A549 (cell line): ENCODE measurements around the gene SHC1. TPM values are rescaled to one million over a fixed set of nuclear protein-coding genes. Genes with fewer than 3 reads are reported as not detected.
A peak's percentile ranks its signal among the peaks of the same experiment; 100 is the strongest.

Source experiments
- ATAC-seq, 2 experiments: fragments of 200-7000 bp in 1 of 2; fragments of >200 bp in 1 of 2; cut with Nextera tagmentation in 1 of 2; cut with Tn5 transposase in 1 of 2; 3 replicates each; pipeline versions ENCODE4 v1.8.0 to v1.9.1; 2018 to 2020; ENCODE audit warnings: mild to moderate bottlenecking in 1 of 2, moderate library complexity in 1 of 2
- CTCF ChIA-PET: fragments of 300-600 bp; sonication (Branson Sonifier 250); formaldehyde crosslinking; extraction: SDS; loops from one replicate; lab custom pipeline; 2021; ENCODE audit warnings: antibody characterized with exemption, inconsistent platforms; lab: Yijun Ruan, JAX
- POLR2A ChIA-PET: fragments of 350-600 bp; formaldehyde crosslinking; extraction: SDS; loops from one replicate; lab custom pipeline; 2021; ENCODE audit warnings: antibody characterized with exemption, inconsistent platforms; lab: Yijun Ruan, JAX
- DNase-seq, 2 experiments: peaks; one replicate each; pipeline versions ENCODE4 v3.0.0 to v3.0.0-alpha.2; 2011 to 2016; ENCODE audit warnings: low read depth in 1 of 2, low spot score in 1 of 2
- FAIRE-seq: peaks from 2 replicates; lab custom pipeline; 2011; peaks lifted over from hg19 to GRCh38; lab: Jason Lieb, UNC
- H3K27ac ChIP-seq, 2 experiments: fragments of >200 bp; sonication (Bioruptor Twin); formaldehyde crosslinking; 3 replicates each; pipeline ENCODE4 v1.5.1; 2016 to 2017
- H3K4me1 ChIP-seq: fragments of >200 bp; sonication (Bioruptor Twin); formaldehyde crosslinking; 3 replicates; pipeline ENCODE4 v1.6.1; 2016
- H3K4me2 ChIP-seq: fragments of >200 bp; sonication (Bioruptor Twin); formaldehyde crosslinking; 3 replicates; pipeline ENCODE4 v1.6.1; 2016
- H3K4me3 ChIP-seq: fragments of >200 bp; sonication (Bioruptor Twin); formaldehyde crosslinking; 3 replicates; pipeline ENCODE4 v1.5.1; 2016
- H3K9me3 ChIP-seq: fragments of >200 bp; sonication (Bioruptor Twin); formaldehyde crosslinking; 3 replicates; pipeline ENCODE4 v1.6.1; 2016
- BHLHE40 ChIP-seq: IDR thresholded peaks from 2 replicates; pipeline ENCODE4 v1.6.1; 2012; ENCODE audit warnings: low read depth, low read length, inconsistent platforms
- ESRRA ChIP-seq: fragments of 150-350 bp; IDR thresholded peaks from 2 replicates; pipeline ENCODE4 v1.6.1; 2014; ENCODE audit warnings: mild to moderate bottlenecking, low read length, borderline replicate concordance
- NFE2L2 ChIP-seq: fragments of 150-350 bp; conservative IDR thresholded peaks from 2 replicates; pipeline ENCODE4 v1.6.1; 2014; ENCODE audit warnings: low read length
- NPAS2 ChIP-seq: fragments of 250-450 bp; sonication (Bioruptor Pico); IDR thresholded peaks from 2 replicates; pipeline ENCODE4 v1.8.0; 2022; ENCODE audit warnings: mild to moderate bottlenecking, moderate library complexity, borderline replicate concordance
- PHF8 ChIP-seq: fragments of 200-600 bp; sonication (generic); IDR thresholded peaks from 2 replicates; pipeline ENCODE4 v1.6.1; 2016; ENCODE audit warnings: low read depth, mild to moderate bottlenecking, antibody characterized with exemption, moderate library complexity, borderline replicate concordance
- RAD21 ChIP-seq, 2 experiments: fragments of >200 bp in 1 of 2; sonication (Bioruptor Twin) in 1 of 2; formaldehyde crosslinking in 1 of 2; IDR thresholded peaks in 1 of 2; conservative IDR thresholded peaks in 1 of 2; 2 replicates in 1 of 2; 3 replicates in 1 of 2; pipeline ENCODE4 v1.6.1; 2012 to 2018; ENCODE audit warnings: inconsistent platforms in 1 of 2
- RARB ChIP-seq: fragments of 250-450 bp; sonication (Bioruptor Pico); IDR thresholded peaks from 2 replicates; pipeline ENCODE4 v1.8.0; 2021; ENCODE audit warnings: mild to moderate bottlenecking, moderate library complexity
- ZFP36 ChIP-seq: fragments of 450-650 bp; IDR thresholded peaks from 2 replicates; pipeline ENCODE4 v1.6.1; 2014; ENCODE audit warnings: borderline replicate concordance; ENCODE audit not compliant: partially characterized antibody
- WGBS: methylation state at CpG from one replicate; pipeline ENCODE4 v1.1.6; 2017; ENCODE audit errors: missing lambda C conversion rate; 5-methylcytosine and 5-hydroxymethylcytosine counted together
- polyA plus RNA-seq, 4 experiments: library from polyadenylated mRNA; depleted of rRNA in 3 of 4; stranded (reverse); fragments of >200 nt; fragmentation: RNase III in 1 of 4; extraction: RNeasy Plus Mini Kit Qiagen cat#74134 plus additional on column Dnase treatment in 1 of 4; gene quantifications; 2 replicates in 3 of 4; 3 replicates in 1 of 4; pipeline ENCODE4 v1.2.3, GENCODE V29; 2011 to 2017
- TF ChIP-seq, protein P1 (sequence below): fragments of >200 bp; sonication (Bioruptor Twin); formaldehyde crosslinking; IDR thresholded peaks from 3 replicates; pipeline ENCODE4 v1.5.1; 2016
- TF ChIP-seq, protein P2 (sequence below): fragments of 250-450 bp; sonication (Bioruptor Pico); IDR thresholded peaks from 2 replicates; pipeline ENCODE4 v1.5.0; 2020; ENCODE audit warnings: low read depth, mild to moderate bottlenecking, moderate library complexity

The SHC1 gene
- polyA plus RNA-seq, 2 of the 4 experiments (the other 2 are of a cell fraction), result 118 to 174 TPM

DNA sequence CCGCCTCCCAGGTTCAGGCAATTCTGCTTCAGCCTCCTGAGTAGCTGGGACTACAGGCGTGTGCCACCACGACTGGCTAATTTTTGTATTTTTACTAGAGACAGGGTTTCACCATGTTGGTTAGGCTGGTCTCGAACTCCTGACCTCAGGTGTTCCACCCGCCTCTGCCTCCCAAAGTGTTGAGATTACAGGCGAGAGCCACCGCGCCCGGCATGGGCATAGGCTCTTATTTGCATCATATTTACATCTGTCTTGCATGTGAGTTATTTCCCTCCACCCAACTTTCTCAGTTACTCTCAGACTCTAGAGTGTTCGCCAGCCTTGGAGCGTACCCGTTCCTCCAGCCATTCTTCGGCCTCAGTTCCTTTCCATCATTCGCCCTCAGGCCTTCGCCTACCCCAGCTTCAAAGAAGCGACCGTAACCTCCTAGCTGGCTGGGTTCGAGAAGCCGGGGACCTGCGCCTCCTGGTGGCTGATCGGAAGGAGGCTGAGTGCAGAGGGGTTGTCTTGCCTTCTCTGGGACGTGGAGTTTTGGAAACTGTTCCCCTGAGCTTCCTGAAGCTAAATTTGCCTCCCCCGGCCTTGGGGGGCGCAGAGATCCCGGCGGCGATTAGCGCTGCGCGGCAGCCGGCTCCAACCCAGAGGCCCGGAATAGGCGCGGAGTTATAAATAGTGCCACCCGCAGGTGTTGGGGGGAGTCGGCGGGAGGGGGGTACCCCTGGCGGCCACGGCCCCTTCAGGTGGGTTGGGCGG lies 28.4 kb upstream of the SHC1 start (continued):
- TF ChIP-seq ESRRA (no peak), NPAS2 (CRISPR knock-in tag) (no peak), ZFP36 (no peak)
- TF ChIP-seq, all 56 proteins: peak for 4

DNA sequence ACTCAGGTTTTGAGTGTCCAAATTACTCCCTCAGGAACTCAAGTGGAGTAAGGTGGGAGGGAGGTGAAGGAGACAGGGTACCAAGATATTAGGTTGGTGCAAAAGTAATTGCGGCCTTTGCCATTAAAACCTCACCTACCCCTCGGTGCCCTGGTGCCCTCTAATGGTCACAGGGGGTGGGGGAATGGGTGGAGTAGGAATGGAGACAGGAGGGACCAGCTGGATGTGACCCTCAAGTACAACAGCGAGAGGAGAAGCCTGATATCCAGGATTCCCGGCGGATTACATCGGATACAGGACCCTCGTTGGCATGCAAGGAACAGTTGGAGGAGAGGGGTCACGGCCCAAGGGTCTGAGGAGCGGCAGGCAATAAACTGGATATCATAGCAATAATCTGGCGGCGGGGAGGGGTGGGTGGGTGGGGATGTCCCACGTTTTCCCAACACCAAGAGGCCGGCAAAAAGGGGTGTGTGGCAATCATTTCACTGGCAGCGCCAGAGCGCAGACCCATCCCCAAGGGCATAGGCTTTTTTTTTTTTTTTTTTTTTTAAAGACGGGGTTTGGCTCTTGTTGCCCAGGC lies 27.7 kb upstream of the SHC1 start:
- Histone ChIP-seq H3K4me2 (peak overlapping the region; percentile 99; the same call in 1 of the 3 replicates), H3K4me1 (peaks cover 39% of the 10 kb centered on the region), H3K4me3 (no peak overlapping the region), H3K9me3 (no peaks in the 10 kb centered on the region), H3K27ac (peak overlapping the region in 1 of 2 experiments; percentile 100; a peak in 3 of 6 replicates)
- FAIRE-seq, result no peak
- CTCF ChIA-PET, result interaction anchor here (0.6 to 1.5 kb wide), 4 partner anchors 87 to 517 kb away, joined by 3 to 4 read pairs (median 3); no protein-coding TSS in a partner anchor
- TF ChIP-seq RARB (CRISPR knock-in tag), result no peak
- TF ChIP-seq, protein P1, sequence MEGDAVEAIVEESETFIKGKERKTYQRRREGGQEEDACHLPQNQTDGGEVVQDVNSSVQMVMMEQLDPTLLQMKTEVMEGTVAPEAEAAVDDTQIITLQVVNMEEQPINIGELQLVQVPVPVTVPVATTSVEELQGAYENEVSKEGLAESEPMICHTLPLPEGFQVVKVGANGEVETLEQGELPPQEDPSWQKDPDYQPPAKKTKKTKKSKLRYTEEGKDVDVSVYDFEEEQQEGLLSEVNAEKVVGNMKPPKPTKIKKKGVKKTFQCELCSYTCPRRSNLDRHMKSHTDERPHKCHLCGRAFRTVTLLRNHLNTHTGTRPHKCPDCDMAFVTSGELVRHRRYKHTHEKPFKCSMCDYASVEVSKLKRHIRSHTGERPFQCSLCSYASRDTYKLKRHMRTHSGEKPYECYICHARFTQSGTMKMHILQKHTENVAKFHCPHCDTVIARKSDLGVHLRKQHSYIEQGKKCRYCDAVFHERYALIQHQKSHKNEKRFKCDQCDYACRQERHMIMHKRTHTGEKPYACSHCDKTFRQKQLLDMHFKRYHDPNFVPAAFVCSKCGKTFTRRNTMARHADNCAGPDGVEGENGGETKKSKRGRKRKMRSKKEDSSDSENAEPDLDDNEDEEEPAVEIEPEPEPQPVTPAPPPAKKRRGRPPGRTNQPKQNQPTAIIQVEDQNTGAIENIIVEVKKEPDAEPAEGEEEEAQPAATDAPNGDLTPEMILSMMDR, result 0 out of 3 replicates have a peak, but pooled peaks have one; percentile 7
- TF ChIP-seq RAD21 (conservative IDR thresholded peaks at IDR 0.05 in 1 of 2, IDR thresholded peaks at IDR 0.05 in 1 of 2), result 0 out of 5 replicates have a peak, but pooled peaks of 1 of the 2 experiments have one; percentile 9
- DNase-seq, result no peak
- 83% methylated on average over 16 of the region's 16 CpGs for WGBS
- POLR2A ChIA-PET, result interaction anchor here (0.6 to 4.8 kb wide), 6 partner anchors 10 to 28 kb away, joined by 3 to 52 read pairs (median 8); partner anchors contain the start of genes CKS1B, FLAD1 and SHC1
- no peak for ATAC-seq

DNA sequence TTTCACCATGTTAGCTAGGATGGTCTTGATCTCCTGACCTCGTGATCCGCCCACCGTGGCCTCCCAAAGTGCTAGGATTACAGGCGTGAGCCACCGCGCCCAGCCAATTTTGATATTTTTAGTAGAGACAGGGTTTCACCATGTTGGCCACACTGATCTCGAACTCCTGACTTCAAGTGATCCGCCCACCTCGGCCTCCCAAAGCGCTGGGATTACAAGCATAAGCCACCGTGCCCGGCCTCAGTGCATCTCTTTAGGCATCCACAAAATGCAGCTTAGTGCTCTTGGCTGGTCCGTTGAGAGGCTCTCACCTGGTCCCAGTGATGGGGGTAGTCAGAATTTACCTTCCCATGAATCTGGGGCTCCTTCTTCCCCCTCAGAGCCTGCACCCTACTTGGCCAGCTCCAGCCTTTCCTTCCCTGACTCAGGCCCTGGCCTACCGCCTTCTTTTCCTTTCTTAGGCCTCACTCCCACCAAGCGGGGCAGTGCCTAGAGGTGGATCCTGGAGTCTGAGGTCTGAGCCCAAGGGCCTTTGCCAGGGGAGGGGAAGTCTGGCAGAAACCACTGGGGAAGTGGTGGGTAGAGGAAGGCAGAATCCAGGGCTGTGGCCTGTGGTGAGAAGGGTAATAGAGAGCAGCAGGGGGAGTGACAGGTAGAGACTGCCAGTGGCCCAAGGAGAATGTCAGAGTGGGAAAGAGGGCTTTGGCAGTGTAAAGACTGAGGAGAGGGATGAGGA lies 26.6 kb upstream of the SHC1 start:
- CTCF ChIA-PET, result interaction anchor here (1.2 to 1.3 kb wide), 2 partner anchors 91 to 435 kb away, joined by 3 to 5 read pairs; no protein-coding TSS in a partner anchor
- peaks cover 46% of the 10 kb centered on the region for H3K4me1 ChIP-seq
- no peak overlapping the region for H3K4me2 ChIP-seq
- H3K9me3 ChIP-seq, result no peaks in the 10 kb centered on the region
- FAIRE-seq, result no peak
- 86% methylated on average over 15 of the region's 15 CpGs for WGBS
- no peak for TF ChIP-seq PHF8
- no peak for TF ChIP-seq ESRRA
- TF ChIP-seq RARB (CRISPR knock-in tag), result no peak
- no peak for TF ChIP-seq BHLHE40
- no peak for TF ChIP-seq NFE2L2
- TF ChIP-seq, protein P2, sequence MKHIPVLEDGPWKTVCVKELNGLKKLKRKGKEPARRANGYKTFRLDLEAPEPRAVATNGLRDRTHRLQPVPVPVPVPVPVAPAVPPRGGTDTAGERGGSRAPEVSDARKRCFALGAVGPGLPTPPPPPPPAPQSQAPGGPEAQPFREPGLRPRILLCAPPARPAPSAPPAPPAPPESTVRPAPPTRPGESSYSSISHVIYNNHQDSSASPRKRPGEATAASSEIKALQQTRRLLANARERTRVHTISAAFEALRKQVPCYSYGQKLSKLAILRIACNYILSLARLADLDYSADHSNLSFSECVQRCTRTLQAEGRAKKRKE, result no peak
- TF ChIP-seq, all 56 proteins: peak for 0
- POLR2A ChIA-PET, result interaction anchor here (0.7 to 6.0 kb wide), 4 partner anchors 13 to 36 kb away, joined by 4 to 91 read pairs (median 28); partner anchors contain the start of genes CKS1B, PYGO2 and SHC1
- no peak for DNase-seq
- ATAC-seq, result no peak
- no peak overlapping the region for H3K4me3 ChIP-seq
- peak overlapping the region in 1 of 2 experiments; percentile 21; a peak in 1 of 6 replicates for H3K27ac ChIP-seq
